ENCODE results near the gene ZNF681.

The ZNF681 gene

DNA sequence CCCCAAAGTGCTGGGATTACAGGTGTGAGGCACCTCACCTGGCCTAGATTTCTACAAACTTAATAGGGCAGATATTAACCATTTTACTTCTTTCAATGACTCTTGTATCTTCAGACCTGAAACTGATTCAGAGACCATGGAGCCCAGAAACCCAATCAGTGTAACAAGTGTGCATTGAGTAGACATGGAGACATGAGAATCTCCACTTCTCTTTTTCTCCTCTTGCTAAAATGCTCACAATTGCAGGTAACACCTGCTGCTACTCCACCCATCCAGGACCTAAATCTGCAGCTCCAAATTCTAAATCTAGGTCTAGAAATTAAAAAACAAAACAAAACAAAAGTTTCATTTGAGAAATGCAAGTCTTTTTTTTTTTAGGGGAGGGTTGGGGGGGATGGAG lies 42.2 kb upstream of the ZNF681 start:
- no peak for TF ChIP-seq FOXP2 (optimal IDR thresholded peaks at IDR 0.05; ENCODE audit: borderline replicate concordance, extremely low read depth, extremely low read length, insufficient read depth)
- no peak for TF ChIP-seq SIN3A (IDR thresholded peaks at IDR 0.05; ENCODE audit: borderline replicate concordance, insufficient read depth, low read length)
- TF ChIP-seq, protein P1, sequence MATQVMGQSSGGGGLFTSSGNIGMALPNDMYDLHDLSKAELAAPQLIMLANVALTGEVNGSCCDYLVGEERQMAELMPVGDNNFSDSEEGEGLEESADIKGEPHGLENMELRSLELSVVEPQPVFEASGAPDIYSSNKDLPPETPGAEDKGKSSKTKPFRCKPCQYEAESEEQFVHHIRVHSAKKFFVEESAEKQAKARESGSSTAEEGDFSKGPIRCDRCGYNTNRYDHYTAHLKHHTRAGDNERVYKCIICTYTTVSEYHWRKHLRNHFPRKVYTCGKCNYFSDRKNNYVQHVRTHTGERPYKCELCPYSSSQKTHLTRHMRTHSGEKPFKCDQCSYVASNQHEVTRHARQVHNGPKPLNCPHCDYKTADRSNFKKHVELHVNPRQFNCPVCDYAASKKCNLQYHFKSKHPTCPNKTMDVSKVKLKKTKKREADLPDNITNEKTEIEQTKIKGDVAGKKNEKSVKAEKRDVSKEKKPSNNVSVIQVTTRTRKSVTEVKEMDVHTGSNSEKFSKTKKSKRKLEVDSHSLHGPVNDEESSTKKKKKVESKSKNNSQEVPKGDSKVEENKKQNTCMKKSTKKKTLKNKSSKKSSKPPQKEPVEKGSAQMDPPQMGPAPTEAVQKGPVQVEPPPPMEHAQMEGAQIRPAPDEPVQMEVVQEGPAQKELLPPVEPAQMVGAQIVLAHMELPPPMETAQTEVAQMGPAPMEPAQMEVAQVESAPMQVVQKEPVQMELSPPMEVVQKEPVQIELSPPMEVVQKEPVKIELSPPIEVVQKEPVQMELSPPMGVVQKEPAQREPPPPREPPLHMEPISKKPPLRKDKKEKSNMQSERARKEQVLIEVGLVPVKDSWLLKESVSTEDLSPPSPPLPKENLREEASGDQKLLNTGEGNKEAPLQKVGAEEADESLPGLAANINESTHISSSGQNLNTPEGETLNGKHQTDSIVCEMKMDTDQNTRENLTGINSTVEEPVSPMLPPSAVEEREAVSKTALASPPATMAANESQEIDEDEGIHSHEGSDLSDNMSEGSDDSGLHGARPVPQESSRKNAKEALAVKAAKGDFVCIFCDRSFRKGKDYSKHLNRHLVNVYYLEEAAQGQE (IDR thresholded peaks at IDR 0.05; ENCODE audit: insufficient read depth in 1 of 2, low read depth in 2 of 2, low read length in 2 of 2), result no peak
- no peak for TF ChIP-seq POLR2AphosphoS5 (IDR thresholded peaks at IDR 0.05; ENCODE audit: low read depth, low read length)
- no peak for TF ChIP-seq TAF1 (IDR thresholded peaks at IDR 0.05; ENCODE audit: borderline replicate concordance, insufficient read depth, low read length)

DNA sequence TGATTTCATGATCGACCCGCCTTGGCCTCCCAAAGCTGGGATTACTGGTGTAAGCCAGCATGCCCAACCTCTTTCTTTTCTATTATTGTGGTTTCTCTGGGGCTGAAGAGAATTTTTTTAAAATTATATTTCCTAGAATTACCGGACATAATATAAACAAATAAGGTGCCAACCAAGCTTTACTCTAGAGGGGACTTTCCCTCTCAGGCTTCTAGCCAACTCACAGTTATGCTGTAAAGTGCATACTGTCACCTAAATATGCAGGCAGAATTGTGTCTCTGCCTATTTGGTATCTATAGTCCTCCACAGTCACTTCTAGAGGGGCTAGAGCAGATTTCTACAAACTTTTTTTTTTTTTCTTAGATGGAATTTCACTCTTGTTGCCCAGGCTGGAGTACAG lies 41.6 kb upstream of the ZNF681 start:
- TF ChIP-seq, protein P1 (IDR thresholded peaks at IDR 0.05; ENCODE audit: insufficient read depth in 1 of 2, low read depth in 2 of 2, low read length in 2 of 2), result no peak
- TF ChIP-seq TAF1 (IDR thresholded peaks at IDR 0.05; ENCODE audit: borderline replicate concordance, insufficient read depth, low read length), result no peak
- no peak for TF ChIP-seq SIN3A (IDR thresholded peaks at IDR 0.05; ENCODE audit: borderline replicate concordance, insufficient read depth, low read length)
- no peak for TF ChIP-seq FOXP2 (optimal IDR thresholded peaks at IDR 0.05; ENCODE audit: borderline replicate concordance, extremely low read depth, extremely low read length, insufficient read depth)

DNA sequence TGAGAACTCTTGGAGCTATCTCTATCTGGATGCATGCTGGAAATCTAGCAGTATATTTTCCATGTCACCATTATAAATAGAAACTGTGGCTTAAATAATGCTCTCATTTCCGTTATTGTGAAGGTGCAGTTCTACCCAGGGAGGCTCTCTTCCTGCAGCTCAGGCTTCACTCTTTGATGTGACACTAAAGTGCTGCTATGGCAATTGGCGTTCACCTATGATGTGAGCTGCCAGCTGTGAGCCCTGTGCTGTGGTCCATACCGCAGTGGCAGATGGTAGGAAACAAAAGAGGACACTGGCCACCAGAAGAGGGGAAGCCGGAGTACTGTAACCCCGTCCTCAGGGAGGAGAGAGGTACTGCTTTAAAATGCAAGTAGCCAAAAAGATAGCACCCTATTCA lies 40.6 kb upstream of the ZNF681 start:
- TF ChIP-seq FOXP2 (optimal IDR thresholded peaks at IDR 0.05; ENCODE audit: borderline replicate concordance, extremely low read depth, extremely low read length, insufficient read depth) (no peak), SIN3A (IDR thresholded peaks at IDR 0.05; ENCODE audit: borderline replicate concordance, insufficient read depth, low read length) (no peak), POLR2AphosphoS5 (IDR thresholded peaks at IDR 0.05; ENCODE audit: low read depth, low read length) (no peak), TAF1 (IDR thresholded peaks at IDR 0.05; ENCODE audit: borderline replicate concordance, insufficient read depth, low read length) (no peak)
- TF ChIP-seq, protein P1 (IDR thresholded peaks at IDR 0.05; ENCODE audit: insufficient read depth in 1 of 2, low read depth in 2 of 2, low read length in 2 of 2), result no peak

DNA sequence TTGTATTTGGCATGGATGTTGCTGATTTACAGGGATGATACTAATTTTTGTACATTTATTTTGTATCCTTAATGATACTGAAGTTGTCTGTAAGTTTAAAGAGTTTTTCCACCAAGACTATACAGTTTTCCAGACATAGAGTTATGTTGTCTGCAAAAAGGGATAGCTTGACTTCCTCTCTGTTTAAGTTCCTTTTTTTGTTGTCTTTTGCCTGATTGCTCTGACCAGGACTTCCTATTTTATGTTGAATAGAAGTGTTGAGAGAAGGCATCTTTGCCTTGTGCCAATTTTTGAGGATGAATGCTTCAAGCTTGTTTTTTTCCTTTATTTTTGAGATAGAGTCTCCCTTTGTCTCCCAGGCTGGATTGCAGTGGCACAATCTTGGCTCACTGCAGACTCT lies 36.8 kb upstream of the ZNF681 start:
- no peak for TF ChIP-seq POLR2AphosphoS5 (IDR thresholded peaks at IDR 0.05; ENCODE audit: low read depth, low read length)
- no peak for TF ChIP-seq FOXP2 (optimal IDR thresholded peaks at IDR 0.05; ENCODE audit: borderline replicate concordance, extremely low read depth, extremely low read length, insufficient read depth)
- TF ChIP-seq, protein P1 (IDR thresholded peaks at IDR 0.05; ENCODE audit: insufficient read depth in 1 of 2, low read depth in 2 of 2, low read length in 2 of 2), result no peak
- no peak for TF ChIP-seq SIN3A (IDR thresholded peaks at IDR 0.05; ENCODE audit: borderline replicate concordance, insufficient read depth, low read length)
- TF ChIP-seq TAF1 (IDR thresholded peaks at IDR 0.05; ENCODE audit: borderline replicate concordance, insufficient read depth, low read length), result no peak

DNA sequence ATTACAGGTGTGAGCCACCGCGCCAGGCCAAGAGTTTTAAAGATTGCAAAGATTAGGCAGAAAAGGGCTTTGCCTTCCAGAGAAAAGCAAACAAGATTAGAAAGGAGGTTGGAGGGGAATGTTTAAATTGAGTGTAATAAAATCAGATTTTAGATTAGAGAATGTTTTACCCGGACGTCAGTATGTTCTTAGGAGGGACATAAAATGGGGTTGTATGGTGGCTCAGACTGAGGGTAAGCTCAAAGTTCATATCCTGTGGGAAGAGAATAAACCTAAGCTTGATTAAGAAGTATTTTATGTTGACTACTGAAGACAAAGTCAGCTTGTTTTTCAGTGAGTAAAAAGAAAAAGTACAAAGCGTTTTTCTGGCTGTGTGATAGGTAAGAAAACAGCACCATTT lies 34.1 kb upstream of the ZNF681 start:
- TF ChIP-seq TAF1 (IDR thresholded peaks at IDR 0.05; ENCODE audit: borderline replicate concordance, insufficient read depth, low read length), result no peak
- TF ChIP-seq POLR2AphosphoS5 (IDR thresholded peaks at IDR 0.05; ENCODE audit: low read depth, low read length), result no peak
- TF ChIP-seq, protein P1 (IDR thresholded peaks at IDR 0.05; ENCODE audit: insufficient read depth in 1 of 2, low read depth in 2 of 2, low read length in 2 of 2), result no peak
